Measurements from ENCODE around the gene SMCO2.

Gene SMCO2

GRCh38 chr12:27511031-27511722 lies 64.6 kb downstream of the SMCO2 start:
- in situ Hi-C loops (cut with HindIII; ENCODE audit: low pct_unique_long_range_greater_than_20kb, low sequenced_read_pairs): no loop called here
- no peak for TF ChIP-seq JUND (IDR thresholded peaks at IDR 0.05; ENCODE audit: low read depth)
- DNase-seq (ENCODE audit: low read depth in 1 of 2, low spot score in 1 of 2): no peak

GRCh38 chr12:27511723-27512045 lies 65.1 kb downstream of the SMCO2 start:
- in situ Hi-C loops (cut with HindIII; ENCODE audit: low pct_unique_long_range_greater_than_20kb, low sequenced_read_pairs): no loop called here
- TF ChIP-seq JUND (IDR thresholded peaks at IDR 0.05; ENCODE audit: low read depth): no peak
- no peak for DNase-seq (ENCODE audit: low read depth in 1 of 2, low spot score in 1 of 2)

DNA sequence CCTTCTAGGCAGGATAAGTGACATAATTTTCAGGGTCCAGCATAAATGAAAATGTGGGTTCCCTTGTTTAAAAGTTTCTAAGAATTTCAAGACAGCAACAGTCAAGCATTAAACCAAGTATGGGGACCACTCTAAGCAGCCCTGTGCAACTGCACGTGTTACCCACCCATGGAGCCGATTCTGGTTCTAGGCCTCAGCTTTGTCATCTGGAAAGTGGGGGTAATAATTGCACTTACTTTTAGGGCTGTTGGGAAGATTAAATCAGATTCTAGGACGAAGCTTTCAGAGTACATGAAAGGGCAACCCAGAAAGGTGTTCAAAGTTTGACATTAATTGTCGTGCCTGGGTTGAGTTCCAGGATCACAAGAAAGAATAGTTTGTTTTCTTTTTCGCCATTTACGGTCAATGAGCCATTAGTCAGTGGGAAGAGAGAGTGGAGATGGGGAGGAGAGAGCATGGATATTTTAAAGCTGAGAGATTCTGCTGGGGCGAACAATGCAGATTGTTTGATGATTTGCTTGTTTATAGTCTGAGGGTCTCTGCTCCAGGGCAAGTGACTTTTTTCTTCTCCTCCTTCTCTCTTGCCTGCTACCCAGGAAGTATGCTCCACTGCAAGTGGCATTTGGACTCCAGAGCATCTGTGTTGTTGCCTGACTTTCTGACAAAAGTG lies 66.8 kb downstream of the SMCO2 start:
- TF ChIP-seq JUND (IDR thresholded peaks at IDR 0.05; ENCODE audit: low read depth): no peak
- in situ Hi-C loops (cut with HindIII; ENCODE audit: low pct_unique_long_range_greater_than_20kb, low sequenced_read_pairs): no loop called here
- no peak for DNase-seq (ENCODE audit: low read depth in 1 of 2, low spot score in 1 of 2)

DNA sequence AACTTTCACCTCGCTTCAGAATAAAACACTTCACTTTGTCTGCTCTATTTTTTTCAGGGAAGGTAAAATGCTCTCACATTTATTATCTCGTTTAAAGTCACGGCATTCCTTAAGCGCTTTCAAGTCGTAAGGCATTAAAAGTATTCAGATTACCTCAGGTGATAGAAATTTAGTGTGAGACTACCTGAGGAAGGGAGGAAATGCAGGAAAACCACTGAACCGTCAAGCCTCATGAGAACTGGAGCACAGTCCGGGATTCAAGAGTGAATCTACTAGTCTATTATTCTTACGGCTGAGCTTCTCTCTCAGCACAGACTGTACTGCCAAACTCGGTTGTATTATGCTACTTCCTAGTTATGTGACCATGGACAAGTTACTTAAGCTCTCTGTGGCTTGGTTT lies 69.1 kb downstream of the SMCO2 start:
- DNase-seq (ENCODE audit: low read depth in 1 of 2, low spot score in 1 of 2): no peak
- no peak for TF ChIP-seq JUND (IDR thresholded peaks at IDR 0.05; ENCODE audit: low read depth)
- in situ Hi-C loops (cut with HindIII; ENCODE audit: low pct_unique_long_range_greater_than_20kb, low sequenced_read_pairs): no loop called here

DNA sequence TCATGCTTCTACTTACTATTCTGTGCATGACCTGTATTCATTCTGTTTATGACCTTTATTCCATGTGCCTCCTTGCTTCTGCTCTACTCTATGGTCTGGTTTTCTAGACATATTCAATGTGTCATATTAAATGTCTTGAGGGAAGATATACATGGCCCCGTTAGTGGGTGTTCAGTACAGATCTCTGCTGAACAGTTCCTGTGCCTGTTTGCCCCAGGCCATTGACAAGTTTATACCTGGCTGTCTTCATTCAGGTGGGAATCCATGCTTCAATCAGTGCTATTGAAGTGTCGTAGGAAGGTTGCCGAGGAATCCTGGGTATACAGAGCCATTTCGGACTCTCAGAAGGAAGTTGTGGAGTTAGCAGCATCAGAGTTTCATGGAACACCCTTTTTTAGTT lies 70.1 kb downstream of the SMCO2 start:
- in situ Hi-C loops (cut with HindIII; ENCODE audit: low pct_unique_long_range_greater_than_20kb, low sequenced_read_pairs): no loop called here
- DNase-seq (ENCODE audit: low read depth in 1 of 2, low spot score in 1 of 2): no peak
- no peak for TF ChIP-seq JUND (IDR thresholded peaks at IDR 0.05; ENCODE audit: low read depth)

GRCh38 chr12:27517546-27517945 lies 71.0 kb downstream of the SMCO2 start:
- DNase-seq (ENCODE audit: low read depth in 1 of 2, low spot score in 1 of 2): no peak
- in situ Hi-C loops (cut with HindIII; ENCODE audit: low pct_unique_long_range_greater_than_20kb, low sequenced_read_pairs): no loop called here
- TF ChIP-seq JUND (IDR thresholded peaks at IDR 0.05; ENCODE audit: low read depth): no peak

DNA sequence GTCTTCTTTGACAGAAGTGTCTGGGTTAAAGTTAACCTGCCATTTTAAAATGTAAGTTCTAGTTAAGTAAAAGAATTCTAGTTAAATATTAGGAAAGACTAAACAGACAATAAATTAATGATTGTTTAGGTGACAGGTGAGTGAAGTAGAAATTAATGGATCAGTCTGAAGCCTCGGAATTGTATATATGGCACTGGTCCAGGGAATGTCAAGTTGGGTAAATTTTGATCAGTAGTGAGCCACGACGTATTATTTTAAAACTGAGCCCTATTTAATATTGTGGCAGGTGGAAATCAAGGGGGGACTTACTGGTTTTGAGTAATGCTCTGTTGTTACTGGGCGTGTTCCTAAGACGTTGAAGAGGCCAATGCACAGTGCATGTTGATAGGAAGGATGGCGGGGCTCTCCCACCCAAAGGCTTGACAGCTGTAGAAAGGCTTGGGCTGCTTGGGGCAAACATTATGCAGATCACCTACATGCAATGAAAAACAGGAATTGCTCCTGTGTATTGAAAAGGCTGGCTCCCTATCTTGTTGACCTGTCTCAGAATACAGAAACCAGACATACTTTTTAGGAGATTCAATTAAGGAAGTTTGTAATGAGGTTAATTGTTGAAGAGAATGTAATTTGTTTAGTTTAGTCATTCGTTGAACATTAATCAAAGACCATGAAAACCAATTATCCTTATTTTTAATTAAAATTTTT lies 71.6 kb downstream of the SMCO2 start:
- no peak for DNase-seq (ENCODE audit: low read depth in 1 of 2, low spot score in 1 of 2)
- TF ChIP-seq JUND (IDR thresholded peaks at IDR 0.05; ENCODE audit: low read depth): no peak
- in situ Hi-C loops (cut with HindIII; ENCODE audit: low pct_unique_long_range_greater_than_20kb, low sequenced_read_pairs): no loop called here

DNA sequence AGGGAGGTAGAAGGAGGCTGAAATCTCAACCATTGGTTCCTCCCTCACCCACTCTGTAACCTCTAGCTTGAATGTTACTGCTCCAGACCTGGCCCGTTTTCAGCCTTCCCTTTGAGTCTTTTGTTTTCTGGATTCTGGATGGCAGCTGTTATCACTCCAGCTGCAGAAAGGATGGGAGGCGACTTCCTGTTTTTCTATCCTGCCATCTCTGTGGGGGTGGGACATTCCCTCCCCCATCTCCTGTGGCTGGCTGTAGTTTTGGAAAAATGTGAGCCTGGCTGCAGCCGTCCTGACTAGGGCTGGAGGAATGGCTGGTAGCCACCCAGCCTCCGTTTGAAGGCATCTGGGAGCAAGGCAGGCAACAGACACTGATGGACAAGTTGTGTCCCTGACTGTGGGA lies 74.5 kb downstream of the SMCO2 start:
- DNase-seq (ENCODE audit: low read depth in 1 of 2, low spot score in 1 of 2): no peak
- TF ChIP-seq JUND (IDR thresholded peaks at IDR 0.05; ENCODE audit: low read depth): no peak
- in situ Hi-C loops (cut with HindIII; ENCODE audit: low pct_unique_long_range_greater_than_20kb, low sequenced_read_pairs): no loop called here

DNA sequence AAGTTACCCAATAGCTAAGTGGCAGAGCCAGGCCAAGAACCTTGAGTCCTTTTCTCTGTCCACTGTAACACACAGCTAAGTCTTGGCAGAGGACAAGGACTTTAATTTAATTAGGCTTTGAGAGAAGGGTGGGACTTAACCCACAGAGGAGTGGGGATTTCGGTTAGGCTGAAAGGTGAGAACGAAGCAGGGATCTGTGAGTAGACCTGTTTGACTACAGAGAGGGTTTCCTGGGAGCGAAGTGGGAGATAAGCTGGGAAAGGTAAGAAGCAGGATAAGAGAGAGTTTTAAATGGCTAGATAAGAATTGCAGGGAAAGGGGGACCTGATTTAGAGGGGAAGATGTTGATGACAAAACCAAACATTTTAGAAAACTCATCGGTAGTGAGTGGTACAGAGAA lies 75.4 kb downstream of the SMCO2 start:
- DNase-seq (ENCODE audit: low read depth in 1 of 2, low spot score in 1 of 2): no peak
- in situ Hi-C loops (cut with HindIII; ENCODE audit: low pct_unique_long_range_greater_than_20kb, low sequenced_read_pairs): no loop called here
- no peak for TF ChIP-seq JUND (IDR thresholded peaks at IDR 0.05; ENCODE audit: low read depth)

DNA sequence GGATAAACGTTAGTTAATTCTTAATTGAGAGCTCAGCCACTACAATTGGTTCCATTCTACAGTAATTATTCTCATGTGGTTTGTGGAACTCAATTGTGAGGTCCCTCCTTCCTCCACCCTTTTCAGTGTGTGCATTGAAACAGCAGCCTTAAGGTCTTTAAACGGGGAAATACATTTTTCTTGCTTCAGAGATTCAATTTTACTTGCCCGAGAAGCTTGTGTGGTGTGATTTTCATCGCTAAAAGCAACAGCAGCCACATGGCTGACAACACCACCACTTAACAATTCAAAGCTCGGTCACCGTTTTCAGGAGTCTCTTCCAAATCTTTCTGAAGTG lies 76.7 kb downstream of the SMCO2 start:
- in situ Hi-C loops (cut with HindIII; ENCODE audit: low pct_unique_long_range_greater_than_20kb, low sequenced_read_pairs): no loop called here
- no peak for DNase-seq (ENCODE audit: low read depth in 1 of 2, low spot score in 1 of 2)
- no peak for TF ChIP-seq JUND (IDR thresholded peaks at IDR 0.05; ENCODE audit: low read depth)

- in situ Hi-C loops (cut with HindIII; ENCODE audit: low pct_unique_long_range_greater_than_20kb, low sequenced_read_pairs): no loop called here
- TF ChIP-seq JUND (IDR thresholded peaks at IDR 0.05; ENCODE audit: low read depth): no peak
- peak; percentile 80 to 99 for DNase-seq (ENCODE audit: low read depth in 1 of 2, low spot score in 1 of 2)
These were observed 77.3 kb downstream of the SMCO2 start, which contains the start of gene PPFIBP1 for GRCh38 chr12:27523642-27524493. PPFIBP1 (plus strand) TSS chr12:27524206; CDS start chr12:27633397, 109,191 bp downstream.

DNA sequence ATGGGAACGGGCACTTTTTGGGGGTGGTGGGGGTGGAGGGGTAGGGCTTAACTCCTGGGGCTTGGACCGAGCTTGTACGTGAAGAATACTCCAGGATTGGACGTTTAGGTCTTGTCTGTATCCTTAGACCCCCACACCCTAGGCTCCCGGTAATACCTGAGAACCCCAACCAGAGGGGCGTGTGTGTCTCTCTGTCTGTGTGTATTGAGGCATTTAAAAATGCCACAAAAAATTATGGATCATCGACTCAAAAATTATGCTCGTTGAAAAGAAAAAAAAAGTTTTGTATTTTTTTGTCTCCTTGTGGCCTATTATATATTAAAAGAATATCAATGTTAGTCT lies 77.9 kb downstream of the SMCO2 start:
- DNase-seq (ENCODE audit: low read depth in 1 of 2, low spot score in 1 of 2): no peak
- TF ChIP-seq JUND (IDR thresholded peaks at IDR 0.05; ENCODE audit: low read depth): no peak
- in situ Hi-C loops (cut with HindIII; ENCODE audit: low pct_unique_long_range_greater_than_20kb, low sequenced_read_pairs): no loop called here

Data from T47D (cell line).